ENCODE measurements around the gene SLC35D3. TPM values are rescaled to one million over a fixed set of nuclear protein-coding genes. Genes with fewer than 3 reads are reported as not detected.

The SLC35D3 gene
- total RNA-seq, 4 donors from 2014 or later, result 0.12 TPM; not detected in 3

GRCh38 chr6:136887953-136888352 lies 34.1 kb upstream of the SLC35D3 start:
- H3K36me3 ChIP-seq, result peaks cover 0 to 4% of the 10 kb centered on the region in 2 donors
- peaks cover 0 to 4% (median 0%) of the 10 kb centered on the region in 3 donors for H3K4me1 ChIP-seq
- H3K27me3 ChIP-seq, result no peaks in the 10 kb centered on the region
- no peak overlapping the region for H3K27ac ChIP-seq
- ATAC-seq, result no peak
- H3K4me3 ChIP-seq, result no peak overlapping the region
- WGBS, 2 donors (ENCODE audit: low coverage in 1 of 2), result 72% methylated on average over 1 of the region's 1 CpG; no CpG with 5 or more reads in 1 of the 2 donors
- H3K9me3 ChIP-seq, result no peaks in the 10 kb centered on the region
- TF ChIP-seq EP300 (IDR thresholded peaks at IDR 0.05) (no peak), CTCF (IDR thresholded peaks at IDR 0.05) (no peak), POLR2AphosphoS5 (IDR thresholded peaks at IDR 0.05) (no peak), POLR2A (IDR thresholded peaks at IDR 0.05) (no peak)

- no peaks in the 10 kb centered on the region for H3K27me3 ChIP-seq
- TF ChIP-seq POLR2A (IDR thresholded peaks at IDR 0.05), result no peak
- no peak for TF ChIP-seq EP300 (IDR thresholded peaks at IDR 0.05)
- no peak for TF ChIP-seq POLR2AphosphoS5 (IDR thresholded peaks at IDR 0.05)
- TF ChIP-seq CTCF (IDR thresholded peaks at IDR 0.05), result no peak
- H3K4me1 ChIP-seq, result peaks cover 0 to 4% (median 0%) of the 10 kb centered on the region in 3 donors
- H3K9me3 ChIP-seq, result no peaks in the 10 kb centered on the region
- H3K36me3 ChIP-seq, result peaks cover 0 to 4% of the 10 kb centered on the region in 2 donors
- WGBS, 2 donors (ENCODE audit: low coverage in 1 of 2), result 63 to 70% methylated on average over 6 of the region's 6 CpGs
- H3K4me3 ChIP-seq, result no peak overlapping the region
- ATAC-seq, result no peak
- no peak overlapping the region for H3K27ac ChIP-seq
Observed at GRCh38 chr6:136889271-136890193, 32.6 kb upstream of the SLC35D3 start.

- WGBS, 2 donors (ENCODE audit: low coverage in 1 of 2), result 57 to 83% methylated on average over 2 to 3 of the region's 4 CpGs
- Histone ChIP-seq H3K4me1 (peaks cover 0 to 4% (median 0%) of the 10 kb centered on the region in 3 donors), H3K27me3 (no peaks in the 10 kb centered on the region), H3K9me3 (no peaks in the 10 kb centered on the region), H3K4me3 (no peak overlapping the region), H3K36me3 (peaks cover 0 to 4% of the 10 kb centered on the region in 2 donors), H3K27ac (no peak overlapping the region)
- TF ChIP-seq POLR2AphosphoS5 (IDR thresholded peaks at IDR 0.05) (no peak), POLR2A (IDR thresholded peaks at IDR 0.05) (no peak), CTCF (IDR thresholded peaks at IDR 0.05) (no peak), EP300 (IDR thresholded peaks at IDR 0.05) (no peak)
- no peak for ATAC-seq
Observed at GRCh38 chr6:136890194-136890839, 31.8 kb upstream of the SLC35D3 start.

GRCh38 chr6:136890986-136891385 lies 31.1 kb upstream of the SLC35D3 start:
- no peak for ATAC-seq
- 90 to 100% methylated on average over 3 of the region's 3 CpGs for WGBS, 2 donors (ENCODE audit: low coverage in 1 of 2)
- no peaks in the 10 kb centered on the region for H3K9me3 ChIP-seq

More at GRCh38 chr6:136890986-136891385, 31.1 kb upstream of the SLC35D3 start:
- H3K4me1 ChIP-seq, result peaks cover 0 to 4% (median 0%) of the 10 kb centered on the region in 3 donors
- H3K4me3 ChIP-seq, result no peak overlapping the region
- TF ChIP-seq POLR2A (IDR thresholded peaks at IDR 0.05), result no peak
- TF ChIP-seq EP300 (IDR thresholded peaks at IDR 0.05), result no peak
- TF ChIP-seq CTCF (IDR thresholded peaks at IDR 0.05), result no peak
- TF ChIP-seq POLR2AphosphoS5 (IDR thresholded peaks at IDR 0.05), result no peak
- no peaks in the 10 kb centered on the region for H3K27me3 ChIP-seq
- no peak overlapping the region for H3K27ac ChIP-seq
- peaks cover 0 to 4% of the 10 kb centered on the region in 2 donors for H3K36me3 ChIP-seq
